ENCODE data around the gene TAC3. TPM values are rescaled to one million over a fixed set of nuclear protein-coding genes. Genes with fewer than 3 reads are reported as not detected.
A peak's percentile ranks its signal among the peaks of the same experiment; 100 is the strongest.
"Not testable (repeated sequence)": the region's sequence is repeated elsewhere in the genome, so short reads cannot be mapped to it uniquely, and the experiment has no call there.

TAC3 gene
- total RNA-seq, 2 experiments from 2014 or later: not detected

- Histone ChIP-seq H3K36me3 (ENCODE audit: insufficient read depth, low read length) (peaks cover 89% of the 10 kb centered on the region), H3K4me3 (ENCODE audit: low read depth, low read length, poor library complexity, severe bottlenecking) (no peak overlapping the region), H4K20me1 (ENCODE audit: insufficient read depth, low read length) (no peaks in the 10 kb centered on the region), H3K4me1 (ENCODE audit: insufficient read depth, low read length, poor library complexity, severe bottlenecking) (peaks cover 12% of the 10 kb centered on the region), H3K27ac (ENCODE audit: low read depth, low read length, poor library complexity, severe bottlenecking) (no peak overlapping the region), H2AFZ (ENCODE audit: low read length) (no peak overlapping the region), H3K79me2 (ENCODE audit: insufficient read depth, low read depth, low read length) (no peaks in the 10 kb centered on the region), H3K9me3 (ENCODE audit: low read length) (no peaks in the 10 kb centered on the region), H3K4me2 (ENCODE audit: low read length) (0 out of 2 replicates have a peak overlapping the region, but pooled peaks have one; percentile 8), H3K9me2 (ENCODE audit: insufficient read depth, low read length) (no peaks in the 10 kb centered on the region)
- intact Hi-C loops (cut with micrococcal nuclease; ENCODE audit: unreplicated experiment): no loop called here
- ChIA-PET POLR2A (no interaction called here), CTCF (ENCODE audit: unreplicated experiment) (no interaction called here)
- TF ChIP-seq CTCF (conservative IDR thresholded peaks at IDR 0.05; ENCODE audit: low read length) (no peak), EZH2phosphoT487 (IDR thresholded peaks at IDR 0.05; ENCODE audit: borderline replicate concordance, low read depth, low read length) (no peak)
- no TSS peak for BruUV-seq (replicated peaks)
- no peak for DNase-seq (ENCODE audit: low spot score)
These were observed 42.1 kb upstream of the TAC3 start for GRCh38 chr12:57058454-57058853.

- intact Hi-C loops (cut with micrococcal nuclease; ENCODE audit: unreplicated experiment): no loop called here
- no peak overlapping the region for H3K4me3 ChIP-seq (ENCODE audit: low read depth, low read length, poor library complexity, severe bottlenecking)
- no peak for TF ChIP-seq EZH2phosphoT487 (IDR thresholded peaks at IDR 0.05; ENCODE audit: borderline replicate concordance, low read depth, low read length)
- no peak for TF ChIP-seq CTCF (conservative IDR thresholded peaks at IDR 0.05; ENCODE audit: low read length)
- H3K9me2 ChIP-seq (ENCODE audit: insufficient read depth, low read length): no peaks in the 10 kb centered on the region
- no TSS peak for BruUV-seq (replicated peaks)
- H3K4me1 ChIP-seq (ENCODE audit: insufficient read depth, low read length, poor library complexity, severe bottlenecking): peaks cover 12% of the 10 kb centered on the region
- no peak overlapping the region for H3K4me2 ChIP-seq (ENCODE audit: low read length)
- peaks cover 78% of the 10 kb centered on the region for H3K36me3 ChIP-seq (ENCODE audit: insufficient read depth, low read length)
- no peak for DNase-seq (ENCODE audit: low spot score)
- CTCF ChIA-PET (ENCODE audit: unreplicated experiment): interaction anchor here (0.5 kb wide), 1 partner anchor 298 kb away, joined by 4 read pairs; no protein-coding TSS in a partner anchor
- H3K27ac ChIP-seq (ENCODE audit: low read depth, low read length, poor library complexity, severe bottlenecking): no peak overlapping the region
- no peaks in the 10 kb centered on the region for H4K20me1 ChIP-seq (ENCODE audit: insufficient read depth, low read length)
- H2AFZ ChIP-seq (ENCODE audit: low read length): no peak overlapping the region
- POLR2A ChIA-PET: no interaction called here
- H3K9me3 ChIP-seq (ENCODE audit: low read length): no peaks in the 10 kb centered on the region
- H3K79me2 ChIP-seq (ENCODE audit: insufficient read depth, low read depth, low read length): no peaks in the 10 kb centered on the region
These were observed 40.9 kb upstream of the TAC3 start for GRCh38 chr12:57057067-57057751.

GRCh38 chr12:57055824-57056223 is 39.5 kb upstream of the TAC3 start:
- Histone ChIP-seq H3K79me2 (ENCODE audit: insufficient read depth, low read depth, low read length) (no peaks in the 10 kb centered on the region), H4K20me1 (ENCODE audit: insufficient read depth, low read length) (no peaks in the 10 kb centered on the region), H3K9me2 (ENCODE audit: insufficient read depth, low read length) (no peaks in the 10 kb centered on the region), H3K4me1 (ENCODE audit: insufficient read depth, low read length, poor library complexity, severe bottlenecking) (peaks cover 12% of the 10 kb centered on the region), H3K27ac (ENCODE audit: low read depth, low read length, poor library complexity, severe bottlenecking) (no peak overlapping the region), H3K4me2 (ENCODE audit: low read length) (no peak overlapping the region), H2AFZ (ENCODE audit: low read length) (no peak overlapping the region), H3K9me3 (ENCODE audit: low read length) (no peaks in the 10 kb centered on the region), H3K36me3 (ENCODE audit: insufficient read depth, low read length) (peaks cover 66% of the 10 kb centered on the region), H3K4me3 (ENCODE audit: low read depth, low read length, poor library complexity, severe bottlenecking) (no peak overlapping the region)
- no TSS peak for BruUV-seq (replicated peaks)
- ChIA-PET CTCF (ENCODE audit: unreplicated experiment) (no interaction called here), POLR2A (interaction anchor here (0.6 kb wide), 1 partner anchor 38 kb away, joined by 3 read pairs; no protein-coding TSS in a partner anchor)
- TF ChIP-seq EZH2phosphoT487 (IDR thresholded peaks at IDR 0.05; ENCODE audit: borderline replicate concordance, low read depth, low read length) (no peak), CTCF (conservative IDR thresholded peaks at IDR 0.05; ENCODE audit: low read length) (no peak)
- no peak for DNase-seq (ENCODE audit: low spot score)
- intact Hi-C loops (cut with micrococcal nuclease; ENCODE audit: unreplicated experiment): no loop called here

GRCh38 chr12:57053901-57054300 is 37.6 kb upstream of the TAC3 start:
- CTCF ChIA-PET (ENCODE audit: unreplicated experiment); H3K79me2 ChIP-seq (ENCODE audit: insufficient read depth, low read depth, low read length): not testable (repeated sequence)

More at GRCh38 chr12:57053901-57054300, 37.6 kb upstream of the TAC3 start:
- H3K4me1 ChIP-seq (ENCODE audit: insufficient read depth, low read length, poor library complexity, severe bottlenecking); H3K4me3 ChIP-seq (ENCODE audit: low read depth, low read length, poor library complexity, severe bottlenecking); H4K20me1 ChIP-seq (ENCODE audit: insufficient read depth, low read length); H2AFZ ChIP-seq (ENCODE audit: low read length); DNase-seq (ENCODE audit: low spot score); intact Hi-C loops (cut with micrococcal nuclease; ENCODE audit: unreplicated experiment); H3K4me2 ChIP-seq (ENCODE audit: low read length); BruUV-seq (replicated peaks); H3K9me2 ChIP-seq (ENCODE audit: insufficient read depth, low read length); H3K9me3 ChIP-seq (ENCODE audit: low read length); H3K27ac ChIP-seq (ENCODE audit: low read depth, low read length, poor library complexity, severe bottlenecking); POLR2A ChIA-PET: not testable (repeated sequence)
- H3K36me3 ChIP-seq (ENCODE audit: insufficient read depth, low read length): peaks cover 46% of the 10 kb centered on the region

Data from OCI-LY7 (cell line).